ENCODE measurements around the gene GZMA.
A peak's percentile ranks its signal among the peaks of the same experiment; 100 is the strongest.
"Not testable (repeated sequence)": the region's sequence is repeated elsewhere in the genome, so short reads cannot be mapped to it uniquely, and the experiment has no call there.

The GZMA gene

DNA sequence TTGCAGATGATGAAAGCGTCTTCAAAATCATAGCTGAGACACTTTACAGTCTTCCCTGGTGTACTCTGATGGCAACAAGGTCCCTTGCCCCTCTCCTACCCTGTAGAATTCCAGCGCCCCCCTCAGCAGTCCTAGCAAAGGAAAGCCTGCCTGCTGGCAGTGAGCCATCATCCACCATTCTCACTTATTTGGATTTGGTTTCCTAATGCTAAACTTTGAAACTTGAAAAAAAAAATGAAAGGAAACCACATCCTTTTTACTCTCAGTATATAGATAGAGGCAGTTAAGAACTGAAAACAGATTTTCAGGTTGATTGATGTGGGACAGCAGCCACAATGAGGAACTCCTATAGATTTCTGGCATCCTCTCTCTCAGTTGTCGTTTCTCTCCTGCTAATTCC lies at the start of gene GZMA:
GZMA (plus strand) TSS at position 299 of the 400 bp plus-strand sequence; CDS start at position 336, 37 bp downstream.
- peak; percentile 82 for ATAC-seq
- peak; percentile 33 for DNase-seq

GRCh38 chr5:55055183-55055582 lies 47.3 kb upstream of the GZMA start:
- ATAC-seq, result no peak
- DNase-seq, result no peak

DNA sequence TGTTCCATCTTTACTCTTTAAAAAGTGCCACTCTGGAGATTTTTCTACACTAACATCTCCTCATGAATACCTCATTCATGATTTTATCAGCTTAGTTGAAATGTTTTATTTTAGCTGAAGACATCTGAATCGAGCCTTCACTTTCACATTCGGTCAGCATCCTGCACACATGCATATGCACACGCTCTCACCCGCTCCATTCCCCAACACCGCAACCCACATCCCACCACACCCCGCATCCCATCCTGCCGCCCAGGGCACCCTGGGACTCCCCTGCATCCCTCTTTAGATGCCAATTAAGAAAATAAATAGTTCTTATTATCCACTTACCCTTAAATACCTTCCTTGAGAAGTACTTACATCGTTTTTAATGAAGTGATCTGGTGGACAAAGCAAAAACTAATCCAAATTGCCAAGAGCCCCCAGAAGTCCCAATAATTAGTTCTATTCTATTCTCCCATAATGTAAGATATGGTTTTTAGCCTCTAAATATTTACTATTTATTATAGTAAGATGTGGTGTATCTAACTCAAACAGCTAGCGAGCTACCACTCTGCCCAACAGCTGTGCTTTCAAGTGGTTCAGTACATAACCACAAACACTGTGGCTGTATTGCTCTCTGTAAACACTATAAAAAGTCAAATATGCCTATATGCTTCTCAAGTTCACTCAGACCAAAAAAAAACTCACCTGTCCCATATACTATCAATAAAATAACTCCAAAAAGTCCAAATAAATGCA lies 40.2 kb upstream of the GZMA start:
- DNase-seq (peak; percentile 76), ATAC-seq (peak; percentile 75)

GRCh38 chr5:55063220-55063863 lies 39.1 kb upstream of the GZMA start:
- DNase-seq (no peak), ATAC-seq (no peak)

DNA sequence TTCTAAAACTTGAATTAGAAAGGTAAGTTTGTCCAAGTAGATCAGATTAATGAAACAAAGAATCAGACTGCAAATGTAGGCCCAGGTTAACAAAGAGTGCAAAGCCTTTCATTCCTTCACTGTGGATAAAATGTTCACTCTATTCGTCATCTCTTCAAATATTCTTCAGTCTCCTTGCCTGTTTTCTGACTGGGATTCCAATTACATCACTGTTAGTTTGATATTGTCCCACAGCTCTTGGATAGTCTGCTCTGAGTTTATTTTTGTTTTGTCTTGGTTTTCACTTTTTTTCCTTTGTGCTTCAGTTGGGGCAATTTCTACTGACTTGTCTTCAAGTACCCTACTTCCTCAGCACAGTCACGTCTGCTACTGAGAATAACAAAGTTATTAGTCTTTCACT lies 38.5 kb upstream of the GZMA start:
- no peak for DNase-seq

DNA sequence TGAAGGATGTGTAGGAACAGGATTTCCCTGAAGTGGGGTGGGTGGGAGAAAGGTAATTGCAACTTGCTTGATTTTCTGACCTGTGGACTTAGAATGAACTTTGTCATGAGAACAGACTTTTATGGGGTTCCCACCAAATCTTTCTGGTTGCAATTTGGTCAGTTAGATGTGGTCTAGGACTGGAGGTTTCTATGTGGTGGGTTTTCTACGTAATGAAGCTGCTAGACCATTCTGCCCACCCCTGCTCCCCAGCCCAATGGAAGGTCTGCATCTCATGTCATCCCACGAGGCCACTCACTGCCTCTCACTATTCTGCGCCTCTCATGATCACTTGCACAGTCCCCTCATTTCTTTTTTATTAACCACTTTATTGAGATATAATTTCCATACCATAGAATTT lies 37.9 kb upstream of the GZMA start:
- DNase-seq, result no peak
- ATAC-seq, result peak; percentile 23

More for the DNA sequence above, 38.5 kb upstream of the GZMA start:
- no peak for ATAC-seq

DNA sequence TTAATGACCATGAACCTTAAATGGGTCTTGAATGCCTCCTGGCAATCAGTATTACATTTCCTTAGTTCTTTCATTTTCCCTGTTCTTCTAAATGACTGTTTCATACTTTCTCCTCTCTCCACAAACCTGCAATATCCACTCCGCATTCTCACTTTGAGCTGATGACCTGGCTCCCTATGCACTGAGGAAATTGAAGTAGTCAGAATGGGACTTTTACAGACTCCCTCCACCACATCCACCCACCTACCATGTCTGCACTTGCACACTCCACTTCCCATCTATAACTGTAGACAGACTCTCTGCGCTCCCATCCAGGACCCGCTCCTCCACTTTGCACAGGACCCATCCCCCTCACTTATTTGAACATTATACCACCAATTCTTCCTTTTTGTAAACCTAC lies 36.2 kb upstream of the GZMA start:
- no peak for DNase-seq
- no peak for ATAC-seq

DNA sequence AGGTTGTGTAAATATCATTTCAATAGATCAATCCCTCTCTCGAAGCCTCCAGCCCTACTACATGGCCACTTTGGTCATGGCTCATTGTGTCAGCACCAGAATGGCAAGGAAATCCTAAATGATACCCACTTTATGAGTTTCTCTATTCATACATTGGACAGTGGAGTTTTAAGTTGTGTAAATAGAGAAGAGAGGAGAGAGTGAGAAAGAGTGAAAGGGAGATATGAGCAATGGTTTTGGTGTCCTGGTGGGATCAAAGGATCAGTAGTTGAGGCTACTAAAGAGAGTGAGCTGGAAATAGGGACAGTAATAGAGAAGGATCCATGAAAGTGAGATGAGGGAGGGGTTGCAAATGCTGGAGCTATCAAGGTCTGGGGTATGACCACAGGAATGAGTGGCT lies 31.5 kb upstream of the GZMA start:
- peak; percentile 32 for ATAC-seq
- no peak for DNase-seq

- ATAC-seq (no peak), DNase-seq (no peak)
Observed at GRCh38 chr5:55071413-55071812, 31.0 kb upstream of the GZMA start.

- ATAC-seq, result peak; percentile 80
- no peak for DNase-seq
Observed at GRCh38 chr5:55072666-55073065, 29.8 kb upstream of the GZMA start.

DNA sequence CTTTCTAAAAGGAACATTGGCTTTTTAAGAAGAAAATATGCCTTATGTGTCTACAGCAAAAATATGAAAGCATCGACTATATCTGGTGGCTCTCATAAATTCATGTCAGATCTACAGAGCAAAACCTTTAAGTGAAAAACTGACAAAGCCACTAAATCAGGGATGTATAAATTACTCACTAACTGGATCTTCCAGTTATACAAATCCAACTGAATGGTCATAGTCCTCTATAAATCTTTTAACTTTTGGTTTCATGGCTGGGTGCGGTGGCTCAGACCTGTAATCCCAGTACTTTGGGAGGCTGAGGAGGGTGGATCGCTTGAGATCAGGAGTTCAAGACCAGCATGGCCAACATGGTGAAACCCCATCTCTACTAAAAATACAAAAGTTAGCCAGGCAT lies 29.2 kb upstream of the GZMA start:
- DNase-seq, result no peak
- no peak for ATAC-seq

DNA sequence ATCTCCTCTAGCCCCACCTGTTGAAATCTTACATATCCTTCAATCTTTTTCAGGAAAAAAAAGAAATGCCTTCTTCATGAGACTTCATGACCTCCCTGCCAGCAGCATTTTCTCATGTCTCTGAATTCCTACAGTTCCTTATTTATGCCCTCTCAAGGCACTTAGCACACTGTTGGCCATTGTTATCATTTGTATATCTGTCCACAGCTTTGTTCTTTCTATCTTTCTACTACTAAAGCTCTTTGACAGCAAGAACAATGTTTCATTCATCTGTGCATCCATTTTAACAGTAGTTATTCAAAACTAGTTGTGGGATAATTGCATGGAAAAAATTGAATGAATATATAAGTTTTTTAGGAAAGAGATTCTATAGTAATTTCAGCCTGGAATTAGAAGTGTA lies 20.9 kb upstream of the GZMA start:
- ATAC-seq, result no peak

GRCh38 chr5:55089301-55089700 lies 13.1 kb upstream of the GZMA start:
- DNase-seq, ATAC-seq: not testable (repeated sequence)

More for the DNA sequence above, 20.9 kb upstream of the GZMA start:
- DNase-seq, result no peak

GRCh38 chr5:55091011-55091410 lies 11.4 kb upstream of the GZMA start:
- not testable (repeated sequence) for DNase-seq, ATAC-seq

DNA sequence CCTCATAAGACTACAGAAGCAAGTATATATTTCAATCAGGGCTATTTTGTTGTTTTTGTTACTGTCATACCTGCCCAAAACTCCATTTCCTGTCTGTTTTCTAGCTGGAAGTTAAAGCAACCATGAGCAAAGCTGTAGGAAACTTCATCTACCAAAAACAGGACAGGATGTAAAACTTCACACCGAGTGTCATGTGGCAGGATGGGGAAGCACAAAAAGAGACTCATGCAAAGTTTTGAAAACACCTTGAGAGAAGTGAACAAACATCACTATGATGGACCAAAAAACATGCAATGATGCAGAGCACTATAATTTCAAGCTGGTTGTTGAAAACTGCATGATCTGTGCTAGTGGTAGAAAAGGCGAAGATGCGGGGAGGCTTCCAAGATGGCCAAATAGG lies 6.3 kb upstream of the GZMA start:
- ATAC-seq (peak; percentile 40), DNase-seq (no peak)

DNA sequence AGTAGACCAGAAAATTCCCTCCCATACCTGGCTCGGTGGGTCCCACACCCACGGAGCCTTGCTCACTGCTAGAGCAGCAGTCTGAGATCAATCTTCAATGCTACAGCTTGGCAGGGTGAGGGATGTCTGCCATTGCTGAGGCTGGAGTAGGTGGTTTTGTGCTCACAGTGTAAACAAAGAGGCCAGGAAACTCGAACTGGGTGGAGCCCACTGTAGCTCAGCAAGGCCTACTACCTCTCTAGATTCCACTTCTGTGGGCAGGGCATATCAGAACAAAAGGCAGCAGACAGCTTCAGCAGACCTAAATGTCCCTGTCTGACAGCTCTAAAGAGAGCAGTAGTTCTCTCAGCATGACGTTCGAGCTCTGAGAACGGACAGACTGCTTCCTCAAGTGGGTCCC lies 5.6 kb upstream of the GZMA start:
- no peak for ATAC-seq
- DNase-seq, result no peak

- peak; percentile 63 for ATAC-seq
- DNase-seq, result not testable (repeated sequence)
Observed at GRCh38 chr5:55101148-55101547, 1.3 kb upstream of the GZMA start.

DNA sequence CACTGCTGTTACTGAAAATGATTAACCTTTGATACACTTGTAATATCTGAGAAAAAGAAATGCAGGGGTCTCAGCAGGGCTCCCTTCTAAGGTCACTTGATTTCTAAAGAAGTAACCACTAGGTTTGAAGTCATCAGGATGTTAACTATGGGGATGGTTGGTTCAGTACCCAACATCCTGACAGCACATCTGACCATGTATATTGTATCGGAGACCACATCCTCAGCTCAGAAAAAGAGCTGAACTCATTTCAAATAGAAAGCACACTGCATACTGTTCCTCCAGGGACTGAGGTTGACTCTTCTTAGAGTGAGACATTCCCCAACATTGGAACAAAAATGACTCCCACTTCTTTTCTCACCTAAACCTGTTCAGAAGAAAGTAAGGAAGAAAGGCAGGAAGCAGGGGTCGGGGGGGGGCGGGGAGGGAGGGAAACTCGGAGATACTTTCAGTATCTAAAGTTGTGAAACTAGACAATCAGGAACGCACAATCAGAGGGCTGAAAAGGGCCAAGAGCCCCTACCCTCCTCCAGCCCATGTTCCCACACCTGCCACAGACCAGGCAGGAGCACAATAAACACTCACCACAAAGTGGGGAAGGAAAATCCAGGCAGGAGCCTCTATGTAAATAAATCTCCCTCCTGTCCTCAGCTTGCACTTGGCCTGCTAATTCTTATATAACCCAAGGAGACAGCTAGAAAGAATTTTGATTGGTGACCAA lies 730 bp upstream of the GZMA start:
- DNase-seq, result no peak
- ATAC-seq, result peak; percentile 84

DNA sequence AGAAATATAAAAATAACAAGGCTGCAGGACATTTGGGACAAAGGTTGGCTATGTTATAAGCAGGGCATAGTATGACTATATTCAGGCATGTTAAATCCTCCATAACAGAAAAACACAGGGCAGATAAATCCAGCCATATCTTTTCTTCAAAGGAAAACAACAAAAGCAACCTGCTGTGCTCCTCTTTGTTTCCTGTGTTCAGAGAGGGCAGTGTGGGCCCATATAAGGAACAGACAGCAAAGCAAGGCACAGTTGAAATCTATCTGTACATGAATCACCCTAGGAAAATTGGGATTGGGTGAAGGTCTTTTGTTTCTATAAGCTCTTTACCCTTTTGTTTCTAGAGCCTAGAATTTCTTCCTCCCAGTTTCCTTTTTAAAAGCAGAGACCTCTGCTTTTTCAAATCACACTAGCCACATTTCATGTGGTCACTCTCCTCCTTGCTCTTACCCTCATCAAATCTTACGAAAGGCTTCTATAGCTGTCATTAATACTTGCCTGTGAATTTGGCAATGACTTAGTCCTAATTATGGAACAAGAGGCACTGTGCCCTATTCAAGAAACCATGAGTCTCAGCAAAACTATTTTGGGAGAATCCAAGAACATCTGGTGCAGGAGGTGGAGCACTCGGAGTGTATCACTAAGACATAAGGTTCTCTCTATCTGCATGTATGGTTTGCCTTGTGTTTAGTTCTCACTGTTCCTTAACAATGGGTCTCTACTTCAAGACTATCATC lies 1.8 kb downstream of the GZMA start:
- ATAC-seq, result no peak
- no peak for DNase-seq

GRCh38 chr5:55104946-55105701 lies 2.7 kb downstream of the GZMA start:
- ATAC-seq, result no peak
- no peak for DNase-seq

DNA sequence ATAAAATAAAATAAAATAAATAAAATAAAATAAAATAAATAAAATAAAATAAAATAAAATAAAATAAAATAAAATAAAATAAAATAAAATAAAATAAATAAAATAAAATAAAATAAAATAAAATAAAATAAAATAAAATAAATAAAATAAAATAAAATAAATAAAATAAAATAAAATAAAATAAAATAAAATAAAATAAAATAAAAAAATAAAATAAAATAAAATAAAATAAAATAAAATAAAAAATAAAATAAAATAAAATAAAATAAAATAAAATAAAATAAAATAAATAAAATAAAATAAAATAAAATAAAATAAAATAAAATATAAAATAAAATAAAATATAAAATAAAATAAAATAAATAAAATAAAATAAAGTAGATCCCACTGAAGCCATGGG lies 3.5 kb downstream of the GZMA start:
- not testable (repeated sequence) for DNase-seq, ATAC-seq

- ATAC-seq (no peak), DNase-seq (no peak)
Observed at GRCh38 chr5:55108661-55109060, 6.2 kb downstream of the GZMA start.
